ENCODE results near the gene GNAQ. TPM values are rescaled to one million over a fixed set of nuclear protein-coding genes. Genes with fewer than 3 reads are reported as not detected.

The GNAQ gene
- total RNA-seq, 1 experiment from 2014 or later = 0.51 TPM

DNA sequence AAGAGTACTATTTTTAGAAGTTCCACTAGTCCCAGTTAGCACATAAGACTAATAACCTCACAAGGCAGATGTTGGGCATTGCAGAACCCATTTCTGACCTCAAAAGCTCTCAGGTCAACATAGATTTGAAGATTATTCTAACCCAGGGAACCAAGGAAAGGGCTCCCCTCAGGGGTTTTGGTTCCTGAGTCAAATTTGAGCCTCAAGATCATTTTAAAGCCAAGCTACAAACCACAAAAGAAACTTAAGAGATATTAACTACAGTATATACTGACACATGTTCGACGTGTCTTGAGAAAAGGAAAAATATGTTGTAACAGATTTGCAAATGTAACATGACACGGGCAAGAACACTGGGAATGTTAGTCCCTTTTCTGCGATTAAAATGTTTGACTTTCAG lies 88.6 kb downstream of the GNAQ start:
- Histone ChIP-seq H3K4me2 (ENCODE audit: low read length) (no peak overlapping the region), H3K27ac (ENCODE audit: low read length) (no peak overlapping the region), H3K9me2 (replicated peaks; ENCODE audit: low read length) (no peaks in the 10 kb centered on the region), H3K9ac (ENCODE audit: low read length) (no peak overlapping the region), H2AFZ (ENCODE audit: low read length) (no peak overlapping the region), H3K27me3 (ENCODE audit: low read length) (no peaks in the 10 kb centered on the region), H3K9me3 (ENCODE audit: low read length) (no peaks in the 10 kb centered on the region), H3F3A (ENCODE audit: low read length, unreplicated experiment) (no peaks in the 10 kb centered on the region), H3K36me3 (ENCODE audit: low read depth, low read length) (no peaks in the 10 kb centered on the region), H3K79me2 (ENCODE audit: low read length) (no peaks in the 10 kb centered on the region), H4K20me1 (ENCODE audit: low read length) (no peaks in the 10 kb centered on the region), H3K4me3 (ENCODE audit: low read length) (no peak overlapping the region), H3K4me1 (ENCODE audit: insufficient read depth, low read length) (peaks cover 6% of the 10 kb centered on the region; the same call in 1 of the 2 replicates)
- intact Hi-C loops (cut with micrococcal nuclease) = no loop called here
- no TSS peak for BruUV-seq (replicated peaks)
- POLR2A ChIA-PET (ENCODE audit: unreplicated experiment) = no interaction called here
- DNase-seq (no peak), ATAC-seq (no peak)
- CTCF ChIA-PET = no interaction called here
- TF ChIP-seq EZH2phosphoT487 (IDR thresholded peaks at IDR 0.05; ENCODE audit: borderline replicate concordance, low read length) (no peak), EZH2 (IDR thresholded peaks at IDR 0.05; ENCODE audit: low read length, unreplicated experiment) (no peak)
- TF ChIP-seq, protein P1, sequence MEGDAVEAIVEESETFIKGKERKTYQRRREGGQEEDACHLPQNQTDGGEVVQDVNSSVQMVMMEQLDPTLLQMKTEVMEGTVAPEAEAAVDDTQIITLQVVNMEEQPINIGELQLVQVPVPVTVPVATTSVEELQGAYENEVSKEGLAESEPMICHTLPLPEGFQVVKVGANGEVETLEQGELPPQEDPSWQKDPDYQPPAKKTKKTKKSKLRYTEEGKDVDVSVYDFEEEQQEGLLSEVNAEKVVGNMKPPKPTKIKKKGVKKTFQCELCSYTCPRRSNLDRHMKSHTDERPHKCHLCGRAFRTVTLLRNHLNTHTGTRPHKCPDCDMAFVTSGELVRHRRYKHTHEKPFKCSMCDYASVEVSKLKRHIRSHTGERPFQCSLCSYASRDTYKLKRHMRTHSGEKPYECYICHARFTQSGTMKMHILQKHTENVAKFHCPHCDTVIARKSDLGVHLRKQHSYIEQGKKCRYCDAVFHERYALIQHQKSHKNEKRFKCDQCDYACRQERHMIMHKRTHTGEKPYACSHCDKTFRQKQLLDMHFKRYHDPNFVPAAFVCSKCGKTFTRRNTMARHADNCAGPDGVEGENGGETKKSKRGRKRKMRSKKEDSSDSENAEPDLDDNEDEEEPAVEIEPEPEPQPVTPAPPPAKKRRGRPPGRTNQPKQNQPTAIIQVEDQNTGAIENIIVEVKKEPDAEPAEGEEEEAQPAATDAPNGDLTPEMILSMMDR (conservative IDR thresholded peaks at IDR 0.05; ENCODE audit: low read depth, low read length) = no peak

DNA sequence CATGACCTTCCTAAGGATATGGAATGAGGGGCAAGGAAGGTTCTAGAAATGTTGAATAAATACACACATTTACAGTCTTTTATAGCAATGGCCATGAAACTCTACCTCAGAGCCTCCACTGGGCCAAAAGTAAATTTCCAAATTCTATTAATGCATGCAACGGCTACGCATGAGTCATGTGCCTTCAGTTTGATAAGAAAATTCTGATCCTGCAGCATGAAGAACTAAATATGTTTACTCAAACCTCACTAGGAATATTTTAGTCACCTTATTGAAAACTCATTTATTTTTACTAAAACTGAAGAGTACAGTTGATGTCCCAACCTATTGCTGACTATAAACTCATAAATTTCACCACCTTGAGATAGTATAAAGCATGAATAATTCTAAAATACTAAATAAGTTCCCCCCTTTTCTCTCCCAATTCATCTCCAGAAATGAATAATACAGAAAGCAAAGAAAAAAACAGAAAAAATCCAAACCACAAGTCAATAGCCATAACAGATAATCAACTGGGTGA lies 92.4 kb downstream of the GNAQ start:
- TF ChIP-seq EZH2 (IDR thresholded peaks at IDR 0.05; ENCODE audit: low read length, unreplicated experiment) (no peak), EZH2phosphoT487 (IDR thresholded peaks at IDR 0.05; ENCODE audit: borderline replicate concordance, low read length) (no peak)
- TF ChIP-seq, protein P1 (conservative IDR thresholded peaks at IDR 0.05; ENCODE audit: low read depth, low read length) = no peak
- Histone ChIP-seq H3K27me3 (ENCODE audit: low read length) (no peaks in the 10 kb centered on the region), H3K4me1 (ENCODE audit: insufficient read depth, low read length) (peaks cover 6% of the 10 kb centered on the region; the same call in 1 of the 2 replicates), H3K27ac (ENCODE audit: low read length) (no peak overlapping the region), H3K4me2 (ENCODE audit: low read length) (no peak overlapping the region), H2AFZ (ENCODE audit: low read length) (no peak overlapping the region), H3K9me3 (ENCODE audit: low read length) (no peaks in the 10 kb centered on the region), H3K4me3 (ENCODE audit: low read length) (no peak overlapping the region), H3K9me2 (replicated peaks; ENCODE audit: low read length) (no peaks in the 10 kb centered on the region), H3F3A (ENCODE audit: low read length, unreplicated experiment) (no peaks in the 10 kb centered on the region), H3K36me3 (ENCODE audit: low read depth, low read length) (no peaks in the 10 kb centered on the region), H3K9ac (ENCODE audit: low read length) (no peak overlapping the region), H4K20me1 (ENCODE audit: low read length) (no peaks in the 10 kb centered on the region), H3K79me2 (ENCODE audit: low read length) (no peaks in the 10 kb centered on the region)
- POLR2A ChIA-PET (ENCODE audit: unreplicated experiment) = no interaction called here
- ATAC-seq = no peak
- intact Hi-C loops (cut with micrococcal nuclease) = no loop called here
- no peak for DNase-seq
- BruUV-seq (replicated peaks) = no TSS peak
- CTCF ChIA-PET = no interaction called here

DNA sequence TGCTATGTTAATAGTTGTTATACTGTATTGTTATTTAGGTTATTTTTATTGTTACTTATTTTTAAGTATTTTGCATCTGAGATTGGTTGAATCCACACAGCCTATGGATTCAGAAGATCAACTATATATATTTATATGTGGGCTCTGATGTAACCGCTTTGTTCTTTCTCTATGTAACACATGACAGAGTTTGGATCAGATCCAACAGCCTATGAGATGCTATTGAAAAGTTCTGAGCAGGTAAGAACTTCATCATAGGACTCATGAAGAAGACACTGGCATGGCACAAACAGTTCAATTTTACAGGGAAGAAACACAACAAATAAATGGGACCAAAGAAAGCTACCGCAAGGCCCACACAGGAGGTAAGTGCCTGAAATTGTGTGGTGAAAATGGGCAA lies 93.4 kb downstream of the GNAQ start:
- ATAC-seq = no peak
- Histone ChIP-seq H3K4me3 (ENCODE audit: low read length) (no peak overlapping the region), H3K27me3 (ENCODE audit: low read length) (no peaks in the 10 kb centered on the region), H3K27ac (ENCODE audit: low read length) (no peak overlapping the region), H3K36me3 (ENCODE audit: low read depth, low read length) (no peaks in the 10 kb centered on the region), H3K9me3 (ENCODE audit: low read length) (no peaks in the 10 kb centered on the region), H2AFZ (ENCODE audit: low read length) (no peak overlapping the region), H3F3A (ENCODE audit: low read length, unreplicated experiment) (no peaks in the 10 kb centered on the region), H3K9ac (ENCODE audit: low read length) (no peak overlapping the region), H3K9me2 (replicated peaks; ENCODE audit: low read length) (no peaks in the 10 kb centered on the region), H3K4me2 (ENCODE audit: low read length) (no peak overlapping the region), H3K4me1 (ENCODE audit: insufficient read depth, low read length) (peaks cover 9% of the 10 kb centered on the region; the same call in 1 of the 2 replicates), H3K79me2 (ENCODE audit: low read length) (no peaks in the 10 kb centered on the region), H4K20me1 (ENCODE audit: low read length) (no peaks in the 10 kb centered on the region)
- ChIA-PET POLR2A (ENCODE audit: unreplicated experiment) (no interaction called here), CTCF (no interaction called here)
- intact Hi-C loops (cut with micrococcal nuclease) = no loop called here
- DNase-seq = no peak
- no peak for TF ChIP-seq EZH2phosphoT487 (IDR thresholded peaks at IDR 0.05; ENCODE audit: borderline replicate concordance, low read length)
- no peak for TF ChIP-seq EZH2 (IDR thresholded peaks at IDR 0.05; ENCODE audit: low read length, unreplicated experiment)
- TF ChIP-seq, protein P1 (conservative IDR thresholded peaks at IDR 0.05; ENCODE audit: low read depth, low read length) = no peak
- BruUV-seq (replicated peaks) = no TSS peak
